OCI-LY3 (cell line): ENCODE measurements around the gene NBEAL2.

Source experiments
- H2AFZ ChIP-seq: fragments of 200-600, 300-600 bp; shearing (Covaris generic); 2 replicates; pipeline ENCODE4 v1.6.0; 2014; ENCODE audit warnings: antibody characterized with exemption, low read depth, low read length
- H3K27ac ChIP-seq: fragments of 200-600, 300-600 bp; sonication (generic); 2 replicates; pipeline ENCODE4 v1.5.1; 2014; ENCODE audit warnings: mild to moderate bottlenecking, low read length, moderate library complexity, mixed read lengths
- H3K27me3 ChIP-seq: fragments of 200-600, 300-600 bp; sonication (generic); 2 replicates; pipeline ENCODE4 v1.6.1; 2014; ENCODE audit warnings: low read depth, low read length, mixed read lengths
- H3K36me3 ChIP-seq: fragments of 200-600, 300-600 bp; sonication (generic); replicated peaks from 2 replicates; pipeline ENCODE3; 2014; ENCODE audit warnings: low read depth, low read length, mixed read lengths
- H3K4me1 ChIP-seq: fragments of 300-600, 200-600 bp; sonication (generic); 2 replicates; pipeline ENCODE4 v1.6.1; 2014; ENCODE audit warnings: low read length, mixed read lengths
- H3K4me2 ChIP-seq: fragments of 200-600, 300-600 bp; sonication (generic); 2 replicates; pipeline ENCODE4 v1.6.1; 2014; ENCODE audit warnings: low read length, mixed read lengths
- H3K4me3 ChIP-seq: fragments of 300-600, 200-600 bp; sonication (generic); 2 replicates; pipeline ENCODE4 v1.5.1; 2014; ENCODE audit warnings: antibody characterized with exemption, mild to moderate bottlenecking, low read length, moderate library complexity
- H3K79me2 ChIP-seq: fragments of 300-600, 200-600 bp; shearing (Covaris generic); 2 replicates; pipeline ENCODE4 v1.6.1; 2014; ENCODE audit warnings: mild to moderate bottlenecking, low read length, mixed read lengths
- H3K9ac ChIP-seq: fragments of 300-600, 200-600 bp; shearing (Covaris generic); 2 replicates; pipeline ENCODE4 v1.6.0; 2014; ENCODE audit warnings: mild to moderate bottlenecking, low read length, moderate library complexity
- H3K9me3 ChIP-seq: fragments of 200-600, 300-600 bp; shearing (Covaris generic); 2 replicates; pipeline ENCODE4 v1.6.1; 2014; ENCODE audit warnings: low read length, mixed read lengths; ENCODE audit not compliant: insufficient read depth
- H4K20me1 ChIP-seq: fragments of 200-600, 300-600 bp; sonication (generic); 2 replicates; pipeline ENCODE4 v1.6.1; 2016; ENCODE audit warnings: low read length, mixed read lengths; ENCODE audit not compliant: insufficient read depth
- CTCF ChIP-seq: fragments of 200-600, 300-600 bp; sonication (generic); IDR thresholded peaks from 2 replicates; pipeline ENCODE4 v1.5.1; 2014; ENCODE audit warnings: antibody characterized with exemption, low read length, low read depth
- EZH2phosphoT487 ChIP-seq: fragments of 200-600 bp; shearing (Covaris generic); IDR thresholded peaks from 2 replicates; pipeline ENCODE4 v1.6.1; 2018; ENCODE audit warnings: antibody characterized with exemption, mixed run types, low read depth

NBEAL2 gene

DNA sequence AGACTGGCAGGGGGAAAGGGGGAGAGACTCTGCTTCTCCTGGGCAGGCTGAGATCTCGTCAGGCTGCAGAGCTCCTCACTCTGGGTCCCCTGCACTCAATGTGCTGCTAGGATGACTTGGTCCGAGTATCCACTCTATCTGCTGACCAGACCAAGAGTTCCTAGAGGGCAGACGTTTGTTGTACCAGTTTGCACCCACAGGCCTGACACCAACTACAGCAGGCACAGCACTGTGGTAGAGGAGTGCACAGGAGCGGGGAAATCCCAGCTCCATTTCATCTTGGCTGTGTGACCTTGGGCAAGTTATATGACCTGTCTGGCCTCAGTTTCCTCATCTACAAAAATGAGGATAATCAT lies 31.9 kb upstream of the NBEAL2 start:
- no peak for TF ChIP-seq CTCF
- TF ChIP-seq EZH2phosphoT487, result no peak
- Histone ChIP-seq H3K27ac (peak overlapping the region; percentile 21), H2AFZ (no peak overlapping the region), H3K4me2 (no peak overlapping the region), H3K27me3 (no peaks in the 10 kb centered on the region), H3K4me1 (peaks cover 73% of the 10 kb centered on the region), H3K36me3 (peaks cover 45% of the 10 kb centered on the region), H3K9ac (no peak overlapping the region), H4K20me1 (peaks cover 64% of the 10 kb centered on the region), H3K79me2 (peaks cover 98% of the 10 kb centered on the region), H3K4me3 (no peak overlapping the region), H3K9me3 (no peaks in the 10 kb centered on the region)

DNA sequence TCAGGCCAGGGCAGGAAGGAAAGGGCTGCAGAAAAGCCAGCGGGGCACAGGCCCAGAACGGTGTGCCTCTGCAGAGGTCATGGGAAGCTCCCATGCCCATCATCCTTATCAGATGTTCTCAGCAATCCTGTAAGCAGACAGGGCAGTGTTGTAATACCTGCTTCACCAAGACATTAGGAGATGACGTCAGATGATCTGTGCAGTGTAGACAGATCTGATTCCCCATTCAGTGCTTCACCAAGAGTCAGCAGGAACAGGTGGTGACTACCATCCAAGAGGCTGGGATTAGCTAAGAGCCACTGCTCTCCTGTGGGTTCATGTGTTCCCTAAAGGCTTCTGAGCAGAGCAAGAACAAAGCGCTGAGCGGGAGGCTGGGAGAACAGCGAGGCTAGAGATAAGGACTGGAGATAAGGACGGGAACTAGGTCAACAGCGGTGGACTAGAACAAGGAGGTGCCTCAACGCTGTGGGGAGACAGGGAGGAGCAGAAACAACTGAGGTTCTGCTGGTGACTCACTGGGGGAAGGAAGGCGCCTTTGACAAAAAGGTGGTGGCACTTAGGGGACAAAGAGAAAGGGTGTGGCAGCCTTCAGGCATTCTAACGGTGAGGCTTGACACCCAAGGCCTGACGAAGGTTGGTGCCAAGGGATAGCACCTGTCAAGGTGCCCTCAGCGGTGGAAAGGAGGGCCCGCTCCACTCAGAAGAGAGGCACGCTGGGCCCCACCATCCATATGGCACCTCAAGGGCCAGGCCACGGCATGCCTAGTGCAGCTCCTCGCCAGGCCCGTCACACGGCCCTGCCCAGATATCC lies 31.3 kb upstream of the NBEAL2 start:
- Histone ChIP-seq H3K4me1 (peaks cover 73% of the 10 kb centered on the region), H3K9ac (no peak overlapping the region), H3K36me3 (peaks cover 40% of the 10 kb centered on the region), H3K4me3 (no peak overlapping the region), H3K9me3 (no peaks in the 10 kb centered on the region), H3K4me2 (no peak overlapping the region), H2AFZ (no peak overlapping the region), H4K20me1 (peaks cover 64% of the 10 kb centered on the region), H3K27me3 (no peaks in the 10 kb centered on the region), H3K27ac (no peak overlapping the region), H3K79me2 (peaks cover 98% of the 10 kb centered on the region)
- TF ChIP-seq EZH2phosphoT487 (no peak), CTCF (no peak)

DNA sequence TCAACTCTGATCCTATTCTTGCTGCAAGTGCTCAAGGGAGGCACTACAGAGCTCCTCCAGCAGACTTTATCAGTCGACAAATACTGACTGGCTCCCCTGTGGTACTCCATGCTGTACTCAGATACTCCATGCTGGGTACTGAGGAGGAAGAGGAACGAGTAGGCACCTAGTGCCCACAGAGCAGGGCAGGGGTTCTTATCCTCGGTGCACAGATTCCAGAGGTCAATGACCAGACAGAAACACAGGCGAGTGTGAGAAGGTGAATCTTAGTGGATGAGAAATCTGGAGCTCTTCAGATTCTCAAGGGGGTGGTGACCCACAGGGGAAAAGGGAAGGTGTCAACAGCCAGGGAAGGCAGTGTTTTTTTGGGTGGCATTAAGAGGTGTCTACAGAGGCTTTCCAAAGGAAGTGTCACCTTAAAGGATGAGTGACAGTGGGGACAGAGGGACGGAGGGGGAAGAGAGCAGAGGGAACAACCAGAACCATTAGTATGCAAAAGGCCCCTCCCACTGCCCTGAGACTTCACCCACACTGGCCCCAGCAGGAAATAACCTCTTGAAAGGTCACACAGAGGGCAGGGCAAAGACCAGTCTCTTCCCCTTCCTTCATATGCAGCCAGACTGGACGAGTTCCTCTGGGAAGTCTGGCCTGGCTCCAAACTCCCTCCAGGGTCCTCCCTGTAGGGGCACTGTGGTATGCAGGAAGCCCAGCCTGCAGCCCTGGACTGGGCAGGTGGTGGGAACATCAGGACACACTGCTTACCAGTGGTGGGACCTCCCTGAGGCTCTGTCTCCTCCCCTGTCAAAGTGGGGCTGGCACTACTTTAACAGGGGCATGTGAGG lies 30.4 kb upstream of the NBEAL2 start:
- Histone ChIP-seq H3K9me3 (no peaks in the 10 kb centered on the region), H3K4me2 (no peak overlapping the region), H3K4me1 (peaks cover 73% of the 10 kb centered on the region), H3K4me3 (no peak overlapping the region), H3K27me3 (no peaks in the 10 kb centered on the region), H2AFZ (no peak overlapping the region), H4K20me1 (peaks cover 71% of the 10 kb centered on the region), H3K36me3 (peaks cover 40% of the 10 kb centered on the region), H3K79me2 (peaks cover 98% of the 10 kb centered on the region), H3K27ac (no peak overlapping the region), H3K9ac (no peak overlapping the region)
- TF ChIP-seq EZH2phosphoT487 (no peak), CTCF (no peak)

GRCh38 chr3:46950177-46950576 lies 29.3 kb upstream of the NBEAL2 start:
- Histone ChIP-seq H3K36me3 (peaks cover 41% of the 10 kb centered on the region), H3K4me3 (no peak overlapping the region), H3K9me3 (no peaks in the 10 kb centered on the region), H4K20me1 (peaks cover 78% of the 10 kb centered on the region), H3K27ac (no peak overlapping the region), H3K79me2 (peaks cover 98% of the 10 kb centered on the region), H3K27me3 (no peaks in the 10 kb centered on the region), H3K9ac (no peak overlapping the region), H3K4me2 (no peak overlapping the region), H2AFZ (no peak overlapping the region), H3K4me1 (peaks cover 73% of the 10 kb centered on the region)
- no peak for TF ChIP-seq EZH2phosphoT487
- no peak for TF ChIP-seq CTCF
